Measurements from ENCODE around the gene GRN.
"Not testable (repeated sequence)": the region's sequence is repeated elsewhere in the genome, so short reads cannot be mapped to it uniquely, and the experiment has no call there.

Gene GRN

GRCh38 chr17:44360826-44361225 is 15.7 kb downstream of the GRN start:
- no peak overlapping the region for H3K4me3 ChIP-seq (ENCODE audit: low read length in 2 of 2)
- H3K9me3 ChIP-seq (ENCODE audit: control insufficient read depth in 2 of 2, low read length in 2 of 2): no peaks in the 10 kb centered on the region
- H3K27ac ChIP-seq (ENCODE audit: low read depth in 2 of 2, low read length in 2 of 2): no peak overlapping the region
- peaks cover 2 to 6% of the 10 kb centered on the region in 2 donors for H3K4me1 ChIP-seq (ENCODE audit: control insufficient read depth in 2 of 2, insufficient read depth in 2 of 2, low read length in 2 of 2)
- H3K36me3 ChIP-seq (ENCODE audit: control insufficient read depth in 2 of 2, insufficient read depth in 2 of 2, low read length in 2 of 2): no peaks in the 10 kb centered on the region
- peaks cover 13 to 21% of the 10 kb centered on the region in 2 donors for H3K27me3 ChIP-seq (ENCODE audit: control insufficient read depth in 2 of 2, insufficient read depth in 2 of 2, low read length in 2 of 2)
- H3K9ac ChIP-seq (ENCODE audit: low read depth in 1 of 2, low read length in 2 of 2): no peak overlapping the region

- peaks cover 2 to 6% of the 10 kb centered on the region in 2 donors for H3K4me1 ChIP-seq (ENCODE audit: control insufficient read depth in 2 of 2, insufficient read depth in 2 of 2, low read length in 2 of 2)
- H3K4me3 ChIP-seq (ENCODE audit: low read length in 2 of 2): no peak overlapping the region
- no peaks in the 10 kb centered on the region for H3K9me3 ChIP-seq (ENCODE audit: control insufficient read depth in 2 of 2, low read length in 2 of 2)
- peaks cover 15 to 26% of the 10 kb centered on the region in 2 donors for H3K27me3 ChIP-seq (ENCODE audit: control insufficient read depth in 2 of 2, insufficient read depth in 2 of 2, low read length in 2 of 2)
- H3K9ac ChIP-seq (ENCODE audit: low read depth in 1 of 2, low read length in 2 of 2): no peak overlapping the region
- H3K27ac ChIP-seq (ENCODE audit: low read depth in 2 of 2, low read length in 2 of 2): no peak overlapping the region
- no peaks in the 10 kb centered on the region for H3K36me3 ChIP-seq (ENCODE audit: control insufficient read depth in 2 of 2, insufficient read depth in 2 of 2, low read length in 2 of 2)
Measured at GRCh38 chr17:44361292-44362260, 16.5 kb downstream of the GRN start.

DNA sequence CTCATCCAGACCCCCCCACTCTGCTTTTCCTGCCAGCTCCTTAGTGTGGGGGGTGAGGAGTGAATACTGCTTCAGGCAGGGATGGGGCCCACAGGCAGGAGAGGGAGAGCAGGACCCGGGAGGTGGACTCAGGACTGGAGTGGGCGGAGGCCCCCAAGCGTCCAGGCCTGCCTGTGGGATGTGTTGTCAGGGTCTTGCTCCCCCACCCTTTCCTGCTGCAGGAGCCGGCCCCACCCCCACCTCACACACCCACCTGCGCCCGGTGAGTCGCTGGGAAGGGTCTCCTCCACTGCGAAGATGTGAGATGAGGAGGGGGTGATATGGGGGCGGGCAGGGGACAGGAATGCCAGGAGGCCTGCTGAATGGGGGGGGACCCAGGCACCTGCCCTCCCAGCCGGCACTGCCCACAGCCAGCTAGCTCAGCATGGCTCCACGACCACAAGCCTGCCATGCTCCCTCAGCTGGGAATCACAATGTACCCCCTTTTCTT is 17.4 kb downstream of the GRN start:
- H3K36me3 ChIP-seq (ENCODE audit: control insufficient read depth in 2 of 2, insufficient read depth in 2 of 2, low read length in 2 of 2): no peaks in the 10 kb centered on the region
- H3K9ac ChIP-seq (ENCODE audit: low read depth in 1 of 2, low read length in 2 of 2): no peak overlapping the region
- peak overlapping the region in 1 of 2 donors; percentile 44 for H3K4me3 ChIP-seq (ENCODE audit: low read length in 2 of 2)
- H3K4me1 ChIP-seq (ENCODE audit: control insufficient read depth in 2 of 2, insufficient read depth in 2 of 2, low read length in 2 of 2): peaks cover 2 to 6% of the 10 kb centered on the region in 2 donors
- no peak overlapping the region for H3K27ac ChIP-seq (ENCODE audit: low read depth in 2 of 2, low read length in 2 of 2)
- peaks cover 15 to 29% of the 10 kb centered on the region in 2 donors for H3K27me3 ChIP-seq (ENCODE audit: control insufficient read depth in 2 of 2, insufficient read depth in 2 of 2, low read length in 2 of 2)
- H3K9me3 ChIP-seq (ENCODE audit: control insufficient read depth in 2 of 2, low read length in 2 of 2): no peaks in the 10 kb centered on the region

DNA sequence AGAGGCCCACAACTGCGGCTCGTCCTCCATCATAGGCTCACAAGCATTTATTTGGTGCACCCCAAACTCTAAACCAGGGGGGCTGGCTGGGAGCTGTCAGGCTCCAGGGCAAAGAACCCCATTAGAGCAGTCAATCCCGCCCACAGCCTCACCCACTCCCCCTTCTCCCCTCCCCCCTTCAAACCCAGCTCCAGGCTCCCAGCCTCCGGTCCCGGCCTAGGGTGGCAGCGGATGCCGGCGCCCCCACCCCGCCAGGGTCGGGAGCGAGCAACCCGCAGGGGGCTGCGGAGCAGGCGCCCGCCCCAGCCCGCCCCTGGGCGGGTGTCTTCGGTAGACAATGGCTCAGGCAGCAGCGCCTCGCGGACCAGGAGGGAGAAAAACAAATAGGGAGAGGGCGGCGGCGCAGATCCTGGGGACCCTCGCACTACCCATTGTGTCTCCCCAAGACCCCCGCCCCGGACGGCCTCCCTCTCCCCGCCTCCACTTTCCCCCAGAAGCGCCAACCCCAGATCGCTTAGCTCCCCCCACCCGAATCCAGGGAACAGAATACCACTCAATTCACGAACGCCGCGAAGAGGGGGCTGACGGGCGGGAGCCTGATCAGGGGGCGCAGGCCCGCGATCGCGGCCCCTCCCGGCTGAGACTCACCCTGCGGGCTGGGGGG is 18.0 kb downstream of the GRN start:
- H3K27ac ChIP-seq (ENCODE audit: low read depth in 2 of 2, low read length in 2 of 2): no peak overlapping the region
- H3K9ac ChIP-seq (ENCODE audit: low read depth in 1 of 2, low read length in 2 of 2): peak overlapping the region in 1 of 2 donors; percentile 10
- peaks cover 2 to 6% of the 10 kb centered on the region in 2 donors for H3K4me1 ChIP-seq (ENCODE audit: control insufficient read depth in 2 of 2, insufficient read depth in 2 of 2, low read length in 2 of 2)
- no peaks in the 10 kb centered on the region for H3K9me3 ChIP-seq (ENCODE audit: control insufficient read depth in 2 of 2, low read length in 2 of 2)
- H3K36me3 ChIP-seq (ENCODE audit: control insufficient read depth in 2 of 2, insufficient read depth in 2 of 2, low read length in 2 of 2): no peaks in the 10 kb centered on the region
- H3K27me3 ChIP-seq (ENCODE audit: control insufficient read depth in 2 of 2, insufficient read depth in 2 of 2, low read length in 2 of 2): peaks cover 15 to 29% of the 10 kb centered on the region in 2 donors
- peak overlapping the region; percentile 39 to 44 for H3K4me3 ChIP-seq (ENCODE audit: low read length in 2 of 2)

DNA sequence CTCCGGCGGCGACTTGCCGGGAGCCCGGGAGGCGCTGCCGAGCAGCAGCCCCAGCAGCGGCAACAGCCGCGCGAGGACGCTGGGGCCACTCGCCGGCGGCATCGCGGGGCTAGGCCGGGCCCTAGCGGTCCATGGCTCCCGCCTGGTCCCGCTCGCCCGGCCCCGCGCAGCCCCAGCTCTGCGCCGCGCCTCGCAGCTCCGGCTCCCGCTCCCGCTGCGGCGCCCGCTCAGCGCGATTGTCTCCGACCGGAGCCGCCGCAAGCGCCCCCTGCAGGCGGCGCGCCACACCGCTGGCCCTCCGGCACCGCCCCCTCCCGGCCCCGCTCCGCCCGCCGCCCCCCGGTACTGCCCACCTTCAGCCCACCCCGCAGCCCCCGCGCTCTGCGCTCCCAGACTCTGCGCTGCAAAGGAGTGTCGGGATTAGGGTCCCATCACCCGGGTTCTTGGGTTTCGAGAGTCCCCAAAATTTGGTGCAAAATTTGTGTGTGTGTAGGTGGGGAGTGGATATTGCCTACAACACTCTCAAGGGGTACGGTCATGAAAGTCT is 18.6 kb downstream of the GRN start, which contains the start of gene FAM171A2:
Gene FAM171A2, minus strand, starts transcription at position 241 of the 547 bp plus-strand sequence. Its CDS starts 139 bp downstream, at position 102.
- H3K4me3 ChIP-seq (ENCODE audit: low read length in 2 of 2): peak within 1 kb of the TSS; percentile 39 to 44
- peaks cover 15 to 28% of the 10 kb centered on the region in 2 donors for H3K27me3 ChIP-seq (ENCODE audit: control insufficient read depth in 2 of 2, insufficient read depth in 2 of 2, low read length in 2 of 2)
- H3K4me1 ChIP-seq (ENCODE audit: control insufficient read depth in 2 of 2, insufficient read depth in 2 of 2, low read length in 2 of 2): peaks cover 2 to 6% of the 10 kb centered on the region in 2 donors
- H3K36me3 ChIP-seq (ENCODE audit: control insufficient read depth in 2 of 2, insufficient read depth in 2 of 2, low read length in 2 of 2): no peaks in the 10 kb centered on the region
- no peaks in the 10 kb centered on the region for H3K9me3 ChIP-seq (ENCODE audit: control insufficient read depth in 2 of 2, low read length in 2 of 2)
- no peak within 1 kb of the TSS for H3K27ac ChIP-seq (ENCODE audit: low read depth in 2 of 2, low read length in 2 of 2)
- H3K9ac ChIP-seq (ENCODE audit: low read depth in 1 of 2, low read length in 2 of 2): peak within 1 kb of the TSS in 1 of 2 donors; percentile 10

GRCh38 chr17:44365051-44365450 is 19.9 kb downstream of the GRN start:
- H3K27me3 ChIP-seq (ENCODE audit: control insufficient read depth in 2 of 2, insufficient read depth in 2 of 2, low read length in 2 of 2): peaks cover 15 to 20% of the 10 kb centered on the region in 2 donors
- not testable (repeated sequence) for H3K4me3 ChIP-seq (ENCODE audit: low read length in 2 of 2); H3K9me3 ChIP-seq (ENCODE audit: control insufficient read depth in 2 of 2, low read length in 2 of 2); H3K9ac ChIP-seq (ENCODE audit: low read depth in 1 of 2, low read length in 2 of 2); H3K4me1 ChIP-seq (ENCODE audit: control insufficient read depth in 2 of 2, insufficient read depth in 2 of 2, low read length in 2 of 2); H3K36me3 ChIP-seq (ENCODE audit: control insufficient read depth in 2 of 2, insufficient read depth in 2 of 2, low read length in 2 of 2); H3K27ac ChIP-seq (ENCODE audit: low read depth in 2 of 2, low read length in 2 of 2)

DNA sequence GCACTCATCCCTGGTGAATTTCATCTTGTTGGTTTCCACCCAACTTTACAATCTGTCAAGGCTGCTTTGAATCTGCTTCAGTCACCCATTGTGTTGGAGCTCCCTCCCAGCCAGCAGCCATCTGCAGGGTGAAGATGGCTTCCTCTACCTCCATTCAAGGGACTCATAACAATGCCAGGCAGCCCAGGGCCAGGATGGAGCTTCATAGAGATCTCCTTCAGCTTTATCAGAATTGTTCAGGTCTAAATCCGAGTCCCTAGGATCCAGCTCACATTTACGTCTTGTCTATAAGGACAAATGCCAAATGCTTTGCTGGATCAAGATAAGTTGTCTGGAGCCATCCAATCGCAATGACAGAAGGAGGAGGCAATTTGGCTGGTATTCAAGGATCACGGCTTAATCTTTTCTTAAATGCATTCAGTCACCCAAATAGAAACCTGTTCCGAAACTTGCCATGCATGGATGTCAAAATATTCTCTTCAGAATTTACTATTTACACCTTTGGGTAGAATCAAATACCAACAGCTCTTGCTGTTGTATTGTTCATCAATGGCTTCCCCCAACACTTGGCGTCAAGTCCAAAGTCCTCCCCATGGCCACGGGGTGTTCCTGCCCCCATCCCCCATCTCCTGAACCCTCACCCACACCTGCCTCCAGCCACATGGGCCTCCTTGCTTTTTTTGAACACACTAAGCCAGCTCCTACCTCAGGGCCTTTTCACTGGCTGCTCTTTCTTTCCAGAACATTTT is 22.3 kb downstream of the GRN start:
- Histone ChIP-seq H3K36me3 (ENCODE audit: control insufficient read depth in 2 of 2, insufficient read depth in 2 of 2, low read length in 2 of 2) (no peaks in the 10 kb centered on the region), H3K9me3 (ENCODE audit: control insufficient read depth in 2 of 2, low read length in 2 of 2) (no peaks in the 10 kb centered on the region), H3K27me3 (ENCODE audit: control insufficient read depth in 2 of 2, insufficient read depth in 2 of 2, low read length in 2 of 2) (peaks cover 4 to 12% of the 10 kb centered on the region in 2 donors), H3K27ac (ENCODE audit: low read depth in 2 of 2, low read length in 2 of 2) (no peak overlapping the region), H3K9ac (ENCODE audit: low read depth in 1 of 2, low read length in 2 of 2) (no peak overlapping the region), H3K4me1 (ENCODE audit: control insufficient read depth in 2 of 2, insufficient read depth in 2 of 2, low read length in 2 of 2) (peaks cover 2 to 6% of the 10 kb centered on the region in 2 donors), H3K4me3 (ENCODE audit: low read length in 2 of 2) (no peak overlapping the region)

DNA sequence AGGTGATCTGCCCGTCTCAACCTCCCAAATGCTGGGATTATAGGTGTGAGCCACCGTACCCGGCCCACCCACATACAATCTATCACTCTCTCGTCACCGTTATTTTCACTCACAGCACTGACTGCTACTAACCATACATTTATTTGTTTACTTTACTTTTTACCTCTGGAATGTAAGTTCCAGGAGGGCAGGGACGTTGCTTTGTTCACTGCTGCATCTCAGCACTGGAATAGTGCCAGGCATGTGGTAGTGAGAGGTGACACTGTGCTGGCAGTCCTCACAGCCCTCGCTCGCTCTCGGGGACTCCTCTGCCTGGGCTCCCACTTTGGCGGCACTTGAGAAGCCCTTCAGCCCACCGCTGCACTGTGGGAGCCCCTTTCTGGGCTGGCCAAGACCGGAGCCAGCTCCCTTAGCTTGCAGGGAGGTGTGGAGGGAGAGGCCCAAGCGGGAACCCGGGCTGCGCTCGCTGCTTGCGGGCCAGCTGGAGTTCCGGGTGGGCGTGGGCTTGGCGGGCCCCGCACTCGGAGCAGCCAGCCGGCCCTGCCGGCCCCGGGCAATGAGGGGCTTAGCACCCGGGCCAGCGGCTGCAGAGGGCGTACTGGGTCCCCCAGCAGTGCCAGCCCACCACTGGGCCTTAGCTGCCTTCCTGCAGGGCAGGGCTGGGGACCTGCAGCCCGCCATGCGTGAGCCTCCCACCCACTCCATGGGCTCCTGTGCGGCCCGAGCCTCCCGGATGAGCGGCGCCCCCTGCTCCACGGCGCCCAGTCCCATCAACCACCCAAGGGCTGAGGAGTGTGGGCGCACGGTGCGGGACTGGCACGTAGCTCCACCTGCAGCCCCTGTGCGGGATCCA is 23.5 kb downstream of the GRN start:
- H3K4me3 ChIP-seq (ENCODE audit: low read length in 2 of 2); H3K4me1 ChIP-seq (ENCODE audit: control insufficient read depth in 2 of 2, insufficient read depth in 2 of 2, low read length in 2 of 2); H3K9ac ChIP-seq (ENCODE audit: low read depth in 1 of 2, low read length in 2 of 2); H3K9me3 ChIP-seq (ENCODE audit: control insufficient read depth in 2 of 2, low read length in 2 of 2); H3K36me3 ChIP-seq (ENCODE audit: control insufficient read depth in 2 of 2, insufficient read depth in 2 of 2, low read length in 2 of 2); H3K27ac ChIP-seq (ENCODE audit: low read depth in 2 of 2, low read length in 2 of 2): not testable (repeated sequence)
- H3K27me3 ChIP-seq (ENCODE audit: control insufficient read depth in 2 of 2, insufficient read depth in 2 of 2, low read length in 2 of 2): peaks cover 4 to 12% of the 10 kb centered on the region in 2 donors
